ENCODE measurements around the gene FBXO9. TPM values are rescaled to one million over a fixed set of nuclear protein-coding genes. Genes with fewer than 3 reads are reported as not detected.
A peak's percentile ranks its signal among the peaks of the same experiment; 100 is the strongest.

The FBXO9 gene
- total RNA-seq, 2 experiments from 2014 or later: 72.2 to 74.1 TPM

GRCh38 chr6:53111865-53112264 lies 46.7 kb downstream of the FBXO9 start:
- CTCF ChIA-PET: interaction anchor here (1.9 kb wide), 1 partner anchor 117 kb away, joined by 6 read pairs; the partner anchor contains the start of gene GSTA4
- no peaks in the 10 kb centered on the region for H3K36me3 Mint-ChIP-seq (ENCODE audit: low read depth)
- no peak for DNase-seq
- POLR2A ChIA-PET: interaction anchor here (1.1 kb wide), 1 partner anchor 10 kb away, joined by 3 read pairs; no protein-coding TSS in a partner anchor
- H3K4me1 Mint-ChIP-seq: peaks cover 24% of the 10 kb centered on the region
- H3K27me3 Mint-ChIP-seq: peaks cover 2% of the 10 kb centered on the region
- H3K27ac Mint-ChIP-seq: no peak overlapping the region
- H3K4me3 Mint-ChIP-seq: no peak overlapping the region
- H3K9me3 Mint-ChIP-seq: no peaks in the 10 kb centered on the region

- DNase-seq: peak; percentile 35
- POLR2A ChIA-PET: interaction anchor here (0.7 to 1.1 kb wide), 3 partner anchors 9 to 47 kb away, joined by 3 to 4 read pairs (median 3); no protein-coding TSS in a partner anchor
These were observed 47.2 kb downstream of the FBXO9 start for GRCh38 chr6:53112404-53112803.

GRCh38 chr6:53112871-53113270 lies 47.7 kb downstream of the FBXO9 start:
- peaks cover 2% of the 10 kb centered on the region for H3K27me3 Mint-ChIP-seq
- H3K4me3 Mint-ChIP-seq: no peak overlapping the region
- no peak for DNase-seq
- ChIA-PET POLR2A (interaction anchor here (0.7 to 1.1 kb wide), 3 partner anchors 45 to 47 kb away, joined by 3 to 4 read pairs (median 3); no protein-coding TSS in a partner anchor), CTCF (interaction anchor here (1.9 kb wide), 1 partner anchor 118 kb away, joined by 6 read pairs; the partner anchor contains the start of gene GSTA4)
- no peak overlapping the region for H3K27ac Mint-ChIP-seq
- peaks cover 24% of the 10 kb centered on the region for H3K4me1 Mint-ChIP-seq
- no peaks in the 10 kb centered on the region for H3K9me3 Mint-ChIP-seq
- no peaks in the 10 kb centered on the region for H3K36me3 Mint-ChIP-seq (ENCODE audit: low read depth)

More at GRCh38 chr6:53112404-53112803, 47.2 kb downstream of the FBXO9 start:
- CTCF ChIA-PET: interaction anchor here (1.9 kb wide), 1 partner anchor 117 kb away, joined by 6 read pairs; the partner anchor contains the start of gene GSTA4
- Mint-ChIP-seq H3K27me3 (peaks cover 2% of the 10 kb centered on the region), H3K4me1 (peaks cover 24% of the 10 kb centered on the region), H3K27ac (no peak overlapping the region), H3K4me3 (no peak overlapping the region), H3K9me3 (no peaks in the 10 kb centered on the region), H3K36me3 (ENCODE audit: low read depth) (no peaks in the 10 kb centered on the region)

- ChIA-PET CTCF (interaction anchor here (0.6 kb wide), 1 partner anchor 947 kb away, joined by 6 read pairs; no protein-coding TSS in a partner anchor), POLR2A (interaction anchor here (1.0 to 1.1 kb wide), 2 partner anchors 46 to 48 kb away, joined by 3 to 4 read pairs; no protein-coding TSS in a partner anchor)
- Mint-ChIP-seq H3K36me3 (ENCODE audit: low read depth) (no peaks in the 10 kb centered on the region), H3K9me3 (no peaks in the 10 kb centered on the region), H3K27me3 (peaks cover 2% of the 10 kb centered on the region), H3K4me1 (peaks cover 23% of the 10 kb centered on the region), H3K27ac (no peak overlapping the region), H3K4me3 (no peak overlapping the region)
- DNase-seq: no peak
These were observed 48.5 kb downstream of the FBXO9 start for GRCh38 chr6:53113742-53114141.

GRCh38 chr6:53115113-53115512 lies 49.9 kb downstream of the FBXO9 start:
- DNase-seq: no peak
- no peaks in the 10 kb centered on the region for H3K36me3 Mint-ChIP-seq (ENCODE audit: low read depth)
- ChIA-PET POLR2A (interaction anchor here (0.6 kb wide), 1 partner anchor 133 kb away, joined by 3 read pairs; no protein-coding TSS in a partner anchor), CTCF (no interaction called here)
- H3K9me3 Mint-ChIP-seq: no peaks in the 10 kb centered on the region
- H3K27ac Mint-ChIP-seq: no peak overlapping the region
- H3K27me3 Mint-ChIP-seq: peaks cover 5% of the 10 kb centered on the region
- H3K4me3 Mint-ChIP-seq: no peak overlapping the region
- H3K4me1 Mint-ChIP-seq: peaks cover 14% of the 10 kb centered on the region

GRCh38 chr6:53115741-53116140 lies 50.5 kb downstream of the FBXO9 start:
- peaks cover 5% of the 10 kb centered on the region for H3K27me3 Mint-ChIP-seq
- CTCF ChIA-PET: no interaction called here
- H3K27ac Mint-ChIP-seq: no peak overlapping the region
- H3K9me3 Mint-ChIP-seq: no peaks in the 10 kb centered on the region
- H3K36me3 Mint-ChIP-seq (ENCODE audit: low read depth): no peaks in the 10 kb centered on the region
- POLR2A ChIA-PET: no interaction called here
- H3K4me3 Mint-ChIP-seq: no peak overlapping the region
- no peak for DNase-seq
- peaks cover 10% of the 10 kb centered on the region for H3K4me1 Mint-ChIP-seq

- H3K9me3 Mint-ChIP-seq: no peaks in the 10 kb centered on the region
- peaks cover 5% of the 10 kb centered on the region for H3K27me3 Mint-ChIP-seq
- H3K36me3 Mint-ChIP-seq (ENCODE audit: low read depth): no peaks in the 10 kb centered on the region
- DNase-seq: no peak
- POLR2A ChIA-PET: no interaction called here
- H3K4me1 Mint-ChIP-seq: no peaks in the 10 kb centered on the region
- H3K27ac Mint-ChIP-seq: no peak overlapping the region
- CTCF ChIA-PET: no interaction called here
- no peak overlapping the region for H3K4me3 Mint-ChIP-seq
These were observed 54.1 kb downstream of the FBXO9 start for GRCh38 chr6:53119349-53119748.

GRCh38 chr6:53119772-53120409 lies 54.7 kb downstream of the FBXO9 start:
- H3K4me1 Mint-ChIP-seq: no peaks in the 10 kb centered on the region
- no peak for DNase-seq
- H3K9me3 Mint-ChIP-seq: no peaks in the 10 kb centered on the region
- POLR2A ChIA-PET: no interaction called here
- H3K27me3 Mint-ChIP-seq: peaks cover 5% of the 10 kb centered on the region
- no peak overlapping the region for H3K27ac Mint-ChIP-seq
- no peaks in the 10 kb centered on the region for H3K36me3 Mint-ChIP-seq (ENCODE audit: low read depth)
- no peak overlapping the region for H3K4me3 Mint-ChIP-seq
- CTCF ChIA-PET: no interaction called here

GRCh38 chr6:53124131-53124800 lies 59.1 kb downstream of the FBXO9 start:
- peaks cover 21% of the 10 kb centered on the region for H3K27me3 Mint-ChIP-seq
- H3K4me1 Mint-ChIP-seq: no peaks in the 10 kb centered on the region
- H3K27ac Mint-ChIP-seq: no peak overlapping the region
- H3K9me3 Mint-ChIP-seq: no peaks in the 10 kb centered on the region
- H3K4me3 Mint-ChIP-seq: no peak overlapping the region
- no peak for DNase-seq
- POLR2A ChIA-PET: no interaction called here
- CTCF ChIA-PET: no interaction called here
- H3K36me3 Mint-ChIP-seq (ENCODE audit: low read depth): no peaks in the 10 kb centered on the region

GRCh38 chr6:53125276-53125675 lies 60.1 kb downstream of the FBXO9 start:
- Mint-ChIP-seq H3K36me3 (ENCODE audit: low read depth) (no peaks in the 10 kb centered on the region), H3K27me3 (peaks cover 21% of the 10 kb centered on the region), H3K4me1 (no peaks in the 10 kb centered on the region), H3K27ac (no peak overlapping the region), H3K9me3 (no peaks in the 10 kb centered on the region), H3K4me3 (no peak overlapping the region)
- ChIA-PET POLR2A (no interaction called here), CTCF (no interaction called here)
- DNase-seq: no peak

GRCh38 chr6:53128842-53129241 lies 63.6 kb downstream of the FBXO9 start:
- Mint-ChIP-seq H3K27me3 (peaks cover 25% of the 10 kb centered on the region), H3K36me3 (ENCODE audit: low read depth) (no peaks in the 10 kb centered on the region), H3K4me1 (no peaks in the 10 kb centered on the region), H3K4me3 (no peak overlapping the region), H3K9me3 (no peaks in the 10 kb centered on the region), H3K27ac (no peak overlapping the region)
- DNase-seq: no peak
- CTCF ChIA-PET: no interaction called here
- POLR2A ChIA-PET: no interaction called here

- Mint-ChIP-seq H3K4me3 (no peak overlapping the region), H3K27ac (no peak overlapping the region), H3K27me3 (peaks cover 25% of the 10 kb centered on the region), H3K4me1 (no peaks in the 10 kb centered on the region), H3K36me3 (ENCODE audit: low read depth) (no peaks in the 10 kb centered on the region), H3K9me3 (no peaks in the 10 kb centered on the region)
- DNase-seq: no peak
- ChIA-PET POLR2A (no interaction called here), CTCF (no interaction called here)
These were observed 65.5 kb downstream of the FBXO9 start for GRCh38 chr6:53130569-53131290.

- DNase-seq: no peak
- H3K27ac Mint-ChIP-seq: no peak overlapping the region
- peaks cover 8% of the 10 kb centered on the region for H3K27me3 Mint-ChIP-seq
- ChIA-PET POLR2A (no interaction called here), CTCF (no interaction called here)
- H3K4me1 Mint-ChIP-seq: no peaks in the 10 kb centered on the region
- no peaks in the 10 kb centered on the region for H3K9me3 Mint-ChIP-seq
- no peaks in the 10 kb centered on the region for H3K36me3 Mint-ChIP-seq (ENCODE audit: low read depth)
- H3K4me3 Mint-ChIP-seq: no peak overlapping the region
These were observed 68.8 kb downstream of the FBXO9 start for GRCh38 chr6:53133961-53134360.
